PC-3 (cell line): ENCODE data around the gene UBE2H. TPM values are rescaled to one million over a fixed set of nuclear protein-coding genes. Genes with fewer than 3 reads are reported as not detected.

ENCODE experiments used
- ATAC-seq: fragments of 200-7000 bp; cut with Tn5 transposase; 2 replicates; pipeline ENCODE4 v1.9.1; 2020; ENCODE audit warnings: mild to moderate bottlenecking, moderate library complexity
- BruUV-seq: library from RNA; stranded (reverse); fragments of 400-500 nt; replicated peaks from 2 replicates; lab custom pipeline; 2021; lab: Mats Ljungman, UMichigan
- CTCF ChIA-PET: fragments of 300-600 bp; sonication (Branson Sonifier 250); formaldehyde crosslinking; loops from one replicate; lab custom pipeline; 2022; ENCODE audit warnings: antibody characterized with exemption; lab: Charles Lee
- POLR2A ChIA-PET: fragments of 300-600 bp; sonication (Branson Sonifier 250); formaldehyde crosslinking; loops from one replicate; lab custom pipeline; 2022; ENCODE audit warnings: antibody characterized with exemption; ENCODE audit not compliant: unreplicated experiment; lab: Charles Lee
- DNase-seq: peaks from one replicate; pipeline ENCODE4 v3.0.0-alpha.2; 2015
- H2AFZ ChIP-seq: fragments of 300-600 bp; sonication (generic); 2 replicates; pipeline ENCODE4 v1.6.0; 2016; ENCODE audit warnings: antibody characterized with exemption, low read length
- H3F3A ChIP-seq: fragments of 300-600 bp; sonication (generic); one replicate; pipeline ENCODE4 v1.6.0; 2017; ENCODE audit warnings: antibody characterized with exemption, low read length, control low read depth, mild to moderate bottlenecking; ENCODE audit not compliant: unreplicated experiment
- H3K27ac ChIP-seq: fragments of 300-600 bp; sonication (generic); 2 replicates; pipeline ENCODE4 v1.5.1; 2016; ENCODE audit warnings: mild to moderate bottlenecking, low read length
- H3K27me3 ChIP-seq: fragments of 300-600 bp; sonication (generic); 2 replicates; pipeline ENCODE4 v1.6.1; 2016; ENCODE audit warnings: low read length, mixed read lengths
- H3K36me3 ChIP-seq: fragments of 300-600 bp; sonication (generic); 2 replicates; pipeline ENCODE4 v1.6.1; 2016; ENCODE audit warnings: low read depth, mixed run types, low read length, mixed read lengths
- H3K4me1 ChIP-seq: fragments of 300-600 bp; sonication (generic); 2 replicates; pipeline ENCODE4 v1.5.1; 2016; ENCODE audit warnings: low read length; ENCODE audit not compliant: insufficient read depth
- H3K4me2 ChIP-seq: fragments of 300-600 bp; sonication (generic); 2 replicates; pipeline ENCODE4 v1.6.0; 2016; ENCODE audit warnings: low read length
- H3K4me3 ChIP-seq: fragments of 300-600 bp; sonication (generic); 2 replicates; pipeline ENCODE4 v1.5.1; 2016; ENCODE audit warnings: mild to moderate bottlenecking, low read length, mixed read lengths
- H3K79me2 ChIP-seq: fragments of 300-600 bp; sonication (generic); 2 replicates; pipeline ENCODE4 v1.6.1; 2017; ENCODE audit warnings: low read length, mixed read lengths
- H3K9ac ChIP-seq: fragments of 300-600 bp; sonication (generic); 2 replicates; pipeline ENCODE4 v1.6.0; 2016; ENCODE audit warnings: mild to moderate bottlenecking, low read length
- H3K9me2 ChIP-seq: fragments of 300-600 bp; sonication (generic); replicated peaks from 2 replicates; pipeline ENCODE4 v1.6.1; 2016; ENCODE audit warnings: mixed run types, low read length, mixed read lengths
- H3K9me3 ChIP-seq: fragments of 300-600 bp; sonication (generic); 2 replicates; pipeline ENCODE4 v1.6.1; 2016; ENCODE audit warnings: low read length, mixed read lengths
- H4K20me1 ChIP-seq: fragments of 300-600 bp; sonication (generic); 2 replicates; pipeline ENCODE4 v1.6.1; 2016; ENCODE audit warnings: low read length, mixed read lengths
- CTCF ChIP-seq: fragments of 300-600 bp; sonication (generic); conservative IDR thresholded peaks from 2 replicates; pipeline ENCODE4 v1.5.1; 2017; ENCODE audit warnings: antibody characterized with exemption, low read depth, mild to moderate bottlenecking, low read length
- EZH2 ChIP-seq: fragments of 300-600 bp; sonication (generic); IDR thresholded peaks from one replicate; pipeline ENCODE4 v1.6.1; 2017; ENCODE audit warnings: antibody characterized with exemption, mild to moderate bottlenecking, low read length; ENCODE audit not compliant: unreplicated experiment
- EZH2phosphoT487 ChIP-seq: fragments of 300-600 bp; sonication (generic); IDR thresholded peaks from 2 replicates; pipeline ENCODE4 v1.6.1; 2018; ENCODE audit warnings: mild to moderate bottlenecking, antibody characterized with exemption, low read length, borderline replicate concordance
- intact Hi-C: fragments of 100-400 bp; cut with micrococcal nuclease; formaldehyde crosslinking; loops from 2 replicates; pipeline ENCODE4 v1.9.0; 2023
- total RNA-seq: library from RNA; depleted of rRNA; stranded (reverse); fragments of >200 nt; gene quantifications from 2 replicates; pipeline ENCODE4 v1.2.3, GENCODE V29; 2014

The UBE2H gene
- total RNA-seq, 1 experiment from 2014 or later, result 62.5 TPM

- H4K20me1 ChIP-seq, result no peaks in the 10 kb centered on the region
- no peak overlapping the region for H3K27ac ChIP-seq
Observed at GRCh38 chr7:129890090-129890489, 62.7 kb downstream of the UBE2H start.

GRCh38 chr7:129889133-129889844 lies 63.5 kb downstream of the UBE2H start:
- H3K27ac ChIP-seq, result no peak overlapping the region
- TF ChIP-seq EZH2phosphoT487 (no peak), CTCF (no peak), EZH2 (no peak)
- H3K9me3 ChIP-seq, result no peaks in the 10 kb centered on the region
- H3F3A ChIP-seq, result no peaks in the 10 kb centered on the region
- H3K79me2 ChIP-seq, result peaks cover 11% of the 10 kb centered on the region; the same call in 1 of the 2 replicates
- no peaks in the 10 kb centered on the region for H3K27me3 ChIP-seq
- ChIA-PET CTCF (no interaction called here), POLR2A (no interaction called here)
- no TSS peak for BruUV-seq
- no peaks in the 10 kb centered on the region for H3K4me1 ChIP-seq
- H3K9me2 ChIP-seq, result no peaks in the 10 kb centered on the region
- intact Hi-C loops, result no loop called here
- no peak overlapping the region for H3K4me2 ChIP-seq
- H3K36me3 ChIP-seq, result peaks cover 4% of the 10 kb centered on the region; the same call in 1 of the 2 replicates
- H4K20me1 ChIP-seq, result no peaks in the 10 kb centered on the region
- DNase-seq (no peak), ATAC-seq (no peak)
- no peak overlapping the region for H3K9ac ChIP-seq
- H2AFZ ChIP-seq, result no peak overlapping the region
- no peak overlapping the region for H3K4me3 ChIP-seq

More at GRCh38 chr7:129890090-129890489, 62.7 kb downstream of the UBE2H start:
- CTCF ChIA-PET, result no interaction called here
- no peak overlapping the region for H3K9ac ChIP-seq
- H3F3A ChIP-seq, result no peaks in the 10 kb centered on the region
- H3K4me1 ChIP-seq, result no peaks in the 10 kb centered on the region
- POLR2A ChIA-PET, result no interaction called here
- no peak overlapping the region for H3K4me3 ChIP-seq
- no peak for ATAC-seq
- TF ChIP-seq EZH2phosphoT487 (no peak), CTCF (no peak), EZH2 (no peak)
- H3K27me3 ChIP-seq, result no peaks in the 10 kb centered on the region
- no peaks in the 10 kb centered on the region for H3K9me3 ChIP-seq
- DNase-seq, result no peak
- peaks cover 4% of the 10 kb centered on the region; the same call in 1 of the 2 replicates for H3K36me3 ChIP-seq
- BruUV-seq, result no TSS peak
- H2AFZ ChIP-seq, result no peak overlapping the region
- intact Hi-C loops, result no loop called here
- H3K4me2 ChIP-seq, result no peak overlapping the region
- peaks cover 17% of the 10 kb centered on the region for H3K79me2 ChIP-seq
- H3K9me2 ChIP-seq, result no peaks in the 10 kb centered on the region

- peaks cover 12% of the 10 kb centered on the region; the same call in 1 of the 2 replicates for H3K79me2 ChIP-seq
Observed at GRCh38 chr7:129887865-129888264, 64.9 kb downstream of the UBE2H start.

More at GRCh38 chr7:129887865-129888264, 64.9 kb downstream of the UBE2H start:
- BruUV-seq, result no TSS peak
- Histone ChIP-seq H3K36me3 (peaks cover 4% of the 10 kb centered on the region; the same call in 1 of the 2 replicates), H4K20me1 (no peaks in the 10 kb centered on the region), H3K9ac (no peak overlapping the region), H3K9me3 (no peaks in the 10 kb centered on the region), H3F3A (no peaks in the 10 kb centered on the region), H3K27me3 (no peaks in the 10 kb centered on the region), H3K4me3 (no peak overlapping the region), H3K9me2 (no peaks in the 10 kb centered on the region), H3K27ac (no peak overlapping the region), H3K4me2 (no peak overlapping the region), H3K4me1 (peaks cover 4% of the 10 kb centered on the region), H2AFZ (no peak overlapping the region)
- TF ChIP-seq EZH2 (no peak), CTCF (no peak), EZH2phosphoT487 (no peak)
- ATAC-seq, result no peak
- no peak for DNase-seq
- ChIA-PET POLR2A (interaction anchor here (0.6 kb wide), 1 partner anchor 59 kb away, joined by 4 read pairs; no protein-coding TSS in a partner anchor), CTCF (no interaction called here)
- intact Hi-C loops, result no loop called here
